MM.1S (cell line): ENCODE results near the gene DYDC1.

Experiments
- DNase-seq: peaks from one replicate; pipeline ENCODE4 v3.0.0-alpha.2; 2015
- H2AFZ ChIP-seq: fragments of 300-600 bp; sonication (generic); 2 replicates; pipeline ENCODE4 v1.6.0; 2016; ENCODE audit warnings: antibody characterized with exemption, low read length
- H3F3A ChIP-seq: fragments of 300-600 bp; sonication (generic); 2 replicates; pipeline ENCODE4 v1.6.1; 2016; ENCODE audit warnings: mild to moderate bottlenecking, antibody characterized with exemption, low read length, moderate library complexity, mixed read lengths; ENCODE audit not compliant: insufficient read depth
- H3K27ac ChIP-seq: fragments of 300-600 bp; sonication (generic); 2 replicates; pipeline ENCODE4 v1.5.1; 2016; ENCODE audit warnings: mild to moderate bottlenecking, low read length
- H3K27me3 ChIP-seq: fragments of 300-600 bp; sonication (generic); replicated peaks from 2 replicates; pipeline ENCODE4 v1.6.0; 2016; ENCODE audit warnings: low read length; ENCODE audit not compliant: insufficient read depth
- H3K36me3 ChIP-seq: fragments of 300-600 bp; sonication (generic); replicated peaks from 2 replicates; pipeline ENCODE4 v1.6.1; 2016; ENCODE audit warnings: mild to moderate bottlenecking, low read length, mixed read lengths; ENCODE audit not compliant: insufficient read depth
- H3K4me1 ChIP-seq: fragments of 300-600 bp; sonication (generic); 2 replicates; pipeline ENCODE4 v1.6.1; 2016; ENCODE audit warnings: low read length, mixed read lengths
- H3K4me2 ChIP-seq: fragments of 300-600 bp; sonication (generic); 2 replicates; pipeline ENCODE4 v1.6.0; 2016; ENCODE audit warnings: low read depth, low read length
- H3K4me3 ChIP-seq: fragments of 300-600 bp; sonication (generic); 2 replicates; pipeline ENCODE4 v1.5.1; 2016; ENCODE audit warnings: low read length, mixed read lengths
- H3K79me2 ChIP-seq: fragments of 300-600 bp; sonication (generic); 2 replicates; pipeline ENCODE4 v1.6.1; 2016; ENCODE audit warnings: mixed run types, low read length, mixed read lengths
- H3K9ac ChIP-seq: fragments of 300-600 bp; sonication (generic); 2 replicates; pipeline ENCODE4 v1.6.1; 2016; ENCODE audit warnings: low read length, mixed read lengths
- H3K9me2 ChIP-seq: fragments of 300-600 bp; sonication (generic); replicated peaks from 2 replicates; pipeline ENCODE4 v1.6.1; 2016; ENCODE audit warnings: mild to moderate bottlenecking, low read length, mixed read lengths; ENCODE audit not compliant: insufficient read depth
- H3K9me3 ChIP-seq: fragments of 300-600 bp; sonication (generic); replicated peaks from 2 replicates; pipeline ENCODE4 v1.6.1; 2016; ENCODE audit warnings: mild to moderate bottlenecking, low read length, mixed read lengths; ENCODE audit not compliant: insufficient read depth
- H4K20me1 ChIP-seq: fragments of 300-600 bp; sonication (generic); 2 replicates; pipeline ENCODE4 v1.6.1; 2016; ENCODE audit warnings: mild to moderate bottlenecking, low read length, moderate library complexity, mixed read lengths; ENCODE audit not compliant: insufficient read depth
- EZH2 ChIP-seq: fragments of 300-600 bp; sonication (generic); optimal IDR thresholded peaks from 2 replicates; pipeline ENCODE3; 2017; ENCODE audit warnings: low read depth, mild to moderate bottlenecking, antibody characterized with exemption, low read length, mixed read lengths
- EZH2phosphoT487 ChIP-seq: fragments of 300-600 bp; sonication (generic); IDR thresholded peaks from 2 replicates; pipeline ENCODE4 v1.6.1; 2018; ENCODE audit warnings: antibody characterized with exemption, low read length
- TF ChIP-seq, protein P1 (sequence below): fragments of 300-600 bp; sonication (generic); IDR thresholded peaks from 2 replicates; pipeline ENCODE4 v1.5.1; 2016; ENCODE audit warnings: antibody characterized with exemption, low read length, mixed read lengths

Gene DYDC1

DNA sequence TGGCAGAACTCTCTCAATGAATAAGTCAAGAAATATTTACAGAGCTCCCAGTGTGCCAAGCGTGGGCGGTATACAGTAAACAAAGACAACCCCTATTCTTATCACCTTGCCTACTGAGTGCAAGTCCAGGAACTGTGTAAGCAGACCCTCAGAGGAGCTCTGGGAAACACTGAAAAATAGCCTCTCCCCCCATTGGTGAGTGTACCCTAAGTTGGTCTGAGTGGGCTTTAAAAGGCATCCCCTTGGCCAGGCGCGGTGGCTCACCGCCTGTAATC is 1.2 kb upstream of the DYDC1 start:
- no peak overlapping the region for H3K9ac ChIP-seq
- no peaks in the 10 kb centered on the region for H3K27me3 ChIP-seq
- H3K27ac ChIP-seq: no peak overlapping the region
- no peak overlapping the region for H2AFZ ChIP-seq
- no peaks in the 10 kb centered on the region for H4K20me1 ChIP-seq
- H3K4me2 ChIP-seq: no peak overlapping the region
- TF ChIP-seq EZH2phosphoT487 (no peak), EZH2 (no peak)
- TF ChIP-seq, protein P1, sequence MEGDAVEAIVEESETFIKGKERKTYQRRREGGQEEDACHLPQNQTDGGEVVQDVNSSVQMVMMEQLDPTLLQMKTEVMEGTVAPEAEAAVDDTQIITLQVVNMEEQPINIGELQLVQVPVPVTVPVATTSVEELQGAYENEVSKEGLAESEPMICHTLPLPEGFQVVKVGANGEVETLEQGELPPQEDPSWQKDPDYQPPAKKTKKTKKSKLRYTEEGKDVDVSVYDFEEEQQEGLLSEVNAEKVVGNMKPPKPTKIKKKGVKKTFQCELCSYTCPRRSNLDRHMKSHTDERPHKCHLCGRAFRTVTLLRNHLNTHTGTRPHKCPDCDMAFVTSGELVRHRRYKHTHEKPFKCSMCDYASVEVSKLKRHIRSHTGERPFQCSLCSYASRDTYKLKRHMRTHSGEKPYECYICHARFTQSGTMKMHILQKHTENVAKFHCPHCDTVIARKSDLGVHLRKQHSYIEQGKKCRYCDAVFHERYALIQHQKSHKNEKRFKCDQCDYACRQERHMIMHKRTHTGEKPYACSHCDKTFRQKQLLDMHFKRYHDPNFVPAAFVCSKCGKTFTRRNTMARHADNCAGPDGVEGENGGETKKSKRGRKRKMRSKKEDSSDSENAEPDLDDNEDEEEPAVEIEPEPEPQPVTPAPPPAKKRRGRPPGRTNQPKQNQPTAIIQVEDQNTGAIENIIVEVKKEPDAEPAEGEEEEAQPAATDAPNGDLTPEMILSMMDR: no peak
- H3K79me2 ChIP-seq: no peaks in the 10 kb centered on the region
- H3F3A ChIP-seq: no peaks in the 10 kb centered on the region
- H3K4me1 ChIP-seq: no peaks in the 10 kb centered on the region
- no peaks in the 10 kb centered on the region for H3K36me3 ChIP-seq
- no peak for DNase-seq
- H3K9me2 ChIP-seq: no peaks in the 10 kb centered on the region
- no peak overlapping the region for H3K4me3 ChIP-seq
- no peaks in the 10 kb centered on the region for H3K9me3 ChIP-seq

DNA sequence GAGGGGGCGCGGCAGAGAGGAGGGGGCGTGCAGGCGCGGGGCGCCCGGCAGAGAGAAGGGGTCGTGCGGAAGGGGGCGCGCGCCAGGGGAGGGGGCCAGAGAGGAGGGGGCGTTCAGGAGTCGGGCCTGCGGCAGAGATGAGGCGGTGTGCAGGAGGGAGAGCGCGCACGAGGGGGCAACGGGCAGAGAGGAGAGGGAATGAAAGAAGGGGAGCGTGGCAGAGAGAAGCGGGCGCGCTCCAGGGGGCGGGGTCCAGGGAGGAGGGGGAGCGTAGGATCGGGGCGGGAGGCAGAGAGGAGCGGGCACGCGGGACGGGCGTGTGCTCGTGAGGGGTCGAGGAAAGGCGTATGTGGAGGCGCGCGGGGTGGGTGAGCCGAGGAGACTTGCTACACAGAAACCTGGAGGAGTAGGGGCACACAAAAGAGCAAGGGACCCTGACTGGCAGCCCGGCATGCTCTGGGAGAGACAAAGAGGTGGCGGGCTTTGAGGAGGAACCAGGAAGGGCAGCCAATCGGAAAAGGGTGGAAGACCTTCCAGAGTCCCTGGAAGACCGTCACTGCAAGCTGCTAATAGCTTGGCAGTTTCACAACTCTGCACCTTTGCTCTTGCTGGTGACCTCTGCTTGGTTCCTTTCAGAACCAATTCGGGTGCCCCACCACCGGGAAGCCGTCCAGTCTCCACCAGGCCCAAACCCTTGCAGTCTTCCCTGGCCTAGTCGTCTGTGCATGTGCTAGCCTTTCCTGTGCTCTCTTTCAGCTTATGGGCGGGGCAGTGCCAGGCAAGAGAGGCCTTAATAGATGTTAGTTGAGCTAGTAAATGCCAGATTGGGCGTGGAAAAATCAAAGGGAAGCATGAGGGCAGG is 665 bp upstream of the DYDC1 start:
- no peak for TF ChIP-seq EZH2phosphoT487
- TF ChIP-seq, protein P1: no peak
- no peak for TF ChIP-seq EZH2
- Histone ChIP-seq H3K79me2 (no peaks in the 10 kb centered on the region), H2AFZ (peak overlapping the region; percentile 53; the same call in 1 of the 2 replicates), H3K27ac (no peak overlapping the region), H3F3A (no peaks in the 10 kb centered on the region), H3K36me3 (no peaks in the 10 kb centered on the region), H3K4me1 (no peaks in the 10 kb centered on the region), H3K9ac (no peak overlapping the region), H3K4me2 (peak overlapping the region; percentile 66), H3K4me3 (peak overlapping the region; percentile 41; the same call in 1 of the 2 replicates), H3K27me3 (no peaks in the 10 kb centered on the region), H4K20me1 (no peaks in the 10 kb centered on the region), H3K9me3 (no peaks in the 10 kb centered on the region), H3K9me2 (no peaks in the 10 kb centered on the region)
- no peak for DNase-seq

DNA sequence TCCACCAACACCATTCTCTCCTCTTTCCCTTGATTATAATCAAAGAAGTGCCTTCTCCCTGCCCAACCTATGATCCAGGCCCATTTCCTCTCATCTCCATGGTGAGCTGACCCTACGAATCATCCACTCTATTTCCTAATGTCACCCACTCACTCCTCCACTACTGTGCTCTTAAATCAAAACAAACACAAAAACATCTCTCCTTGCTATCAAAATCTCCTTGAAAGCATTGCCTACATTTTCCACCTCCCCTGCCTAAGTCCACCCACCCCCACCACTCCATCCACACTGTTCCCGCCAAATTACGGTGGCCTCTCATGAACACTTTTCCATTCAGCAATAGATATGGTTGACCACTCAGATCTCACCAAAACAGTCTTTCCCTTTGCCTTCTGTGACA is 5.3 kb downstream of the DYDC1 start:
- Histone ChIP-seq H2AFZ (no peak overlapping the region), H3F3A (no peaks in the 10 kb centered on the region), H3K4me2 (no peak overlapping the region), H3K79me2 (no peaks in the 10 kb centered on the region), H3K9me2 (no peaks in the 10 kb centered on the region), H3K27me3 (no peaks in the 10 kb centered on the region), H3K36me3 (no peaks in the 10 kb centered on the region), H3K9me3 (no peaks in the 10 kb centered on the region), H3K4me1 (no peaks in the 10 kb centered on the region), H3K9ac (no peak overlapping the region), H4K20me1 (no peaks in the 10 kb centered on the region), H3K27ac (no peak overlapping the region), H3K4me3 (no peak overlapping the region)
- DNase-seq: no peak
- TF ChIP-seq EZH2phosphoT487 (no peak), EZH2 (no peak)
- TF ChIP-seq, protein P1: no peak
